GM23338 (cell line): ENCODE data around the gene RNF34. TPM values are rescaled to one million over a fixed set of nuclear protein-coding genes. Genes with fewer than 3 reads are reported as not detected.
A peak's percentile ranks its signal among the peaks of the same experiment; 100 is the strongest.

Source experiments
- ATAC-seq: fragments of 200-7000 bp; cut with Tn5 transposase; 3 replicates; pipeline ENCODE4 v1.9.1; 2020
- DNase-seq: peaks from one replicate; pipeline ENCODE4 v3.0.0-alpha.2; 2015; ENCODE audit warnings: low spot score
- H2AFZ ChIP-seq: fragments of 200-600 bp; sonication (generic); 2 replicates; pipeline ENCODE4 v1.8.0; 2016; ENCODE audit warnings: antibody characterized with exemption, mild to moderate bottlenecking, moderate library complexity
- H3F3A ChIP-seq: fragments of 200-600 bp; sonication (generic); replicated peaks from 2 replicates; pipeline ENCODE4 v1.8.0; 2017; ENCODE audit warnings: antibody characterized with exemption, mixed run types, low read depth
- H3K27ac ChIP-seq: fragments of 200-600 bp; sonication (generic); 2 replicates; pipeline ENCODE4 v1.6.1; 2016; ENCODE audit warnings: low read depth
- H3K27me3 ChIP-seq: fragments of 200-600 bp; sonication (generic); 2 replicates; pipeline ENCODE4 v1.8.0; 2016; ENCODE audit warnings: mild to moderate bottlenecking, mixed run types, moderate library complexity; ENCODE audit not compliant: insufficient read depth
- H3K36me3 ChIP-seq: fragments of 200-600 bp; sonication (generic); 2 replicates; pipeline ENCODE4 v1.8.0; 2016; ENCODE audit warnings: mild to moderate bottlenecking; ENCODE audit not compliant: insufficient read depth
- H3K4me1 ChIP-seq: fragments of 200-600 bp; sonication (generic); 2 replicates; pipeline ENCODE4 v1.8.0; 2016; ENCODE audit warnings: mild to moderate bottlenecking, moderate library complexity; ENCODE audit not compliant: insufficient read depth
- H3K4me2 ChIP-seq: fragments of 200-600 bp; sonication (generic); 2 replicates; pipeline ENCODE4 v1.7.1; 2017; ENCODE audit warnings: mixed run types
- H3K4me3 ChIP-seq: fragments of 200-600 bp; sonication (generic); 2 replicates; pipeline ENCODE4 v1.6.1; 2016; ENCODE audit warnings: mixed run types
- H3K79me2 ChIP-seq: fragments of 200-600 bp; sonication (generic); replicated peaks from 2 replicates; pipeline ENCODE4 v1.8.0; 2017; ENCODE audit warnings: mild to moderate bottlenecking; ENCODE audit not compliant: insufficient read depth
- H3K9me2 ChIP-seq: fragments of 200-600 bp; sonication (generic); 2 replicates; pipeline ENCODE4 v1.8.0; 2017; ENCODE audit not compliant: insufficient read depth
- H4K20me1 ChIP-seq: fragments of 200-600 bp; sonication (generic); replicated peaks from 2 replicates; pipeline ENCODE4 v1.8.0; 2017; ENCODE audit warnings: mild to moderate bottlenecking; ENCODE audit not compliant: insufficient read depth
- H3K27ac Mint-ChIP-seq: 2 replicates; pipeline ENCODE4 v1.8.0; 2020; ENCODE audit warnings: inconsistent platforms, mild to moderate bottlenecking, moderate library complexity, mixed read lengths
- H3K27me3 Mint-ChIP-seq: 3 replicates; pipeline ENCODE4 v1.8.0; 2022; ENCODE audit warnings: low read depth, mild to moderate bottlenecking, moderate library complexity, mixed read lengths, inconsistent platforms; ENCODE audit not compliant: insufficient read depth, poor library complexity
- H3K36me3 Mint-ChIP-seq: 3 replicates; pipeline ENCODE4 v1.8.0; 2021; ENCODE audit warnings: low read depth, mild to moderate bottlenecking, inconsistent platforms, moderate library complexity, mixed read lengths
- H3K4me1 Mint-ChIP-seq: 3 replicates; pipeline ENCODE4 v1.8.0; 2020; ENCODE audit warnings: mild to moderate bottlenecking, inconsistent platforms, mixed read lengths
- H3K4me3 Mint-ChIP-seq: 3 replicates; pipeline ENCODE4 v1.8.0; 2021; ENCODE audit warnings: moderate library complexity, mild to moderate bottlenecking, inconsistent platforms, mixed read lengths
- H3K9me3 Mint-ChIP-seq: 3 replicates; pipeline ENCODE4 v1.8.0; 2020; ENCODE audit warnings: moderate library complexity, mild to moderate bottlenecking, inconsistent platforms, mixed read lengths
- CREB1 ChIP-seq: fragments of 250-450 bp; sonication (Bioruptor Pico); IDR thresholded peaks from 2 replicates; pipeline ENCODE4 v1.5.0; 2020; ENCODE audit warnings: low read depth, mild to moderate bottlenecking, moderate library complexity
- JUNB ChIP-seq: IDR thresholded peaks from one replicate; pipeline ENCODE4 v1.6.1; 2016; ENCODE audit warnings: antibody characterized with exemption; ENCODE audit not compliant: unreplicated experiment
- POLR2AphosphoS5 ChIP-seq: IDR thresholded peaks from 2 replicates; pipeline ENCODE4 v1.6.1; 2016; ENCODE audit warnings: antibody characterized with exemption, low read depth
- REST ChIP-seq: IDR thresholded peaks from one replicate; pipeline ENCODE4 v1.6.1; 2018; ENCODE audit warnings: antibody characterized with exemption; ENCODE audit not compliant: unreplicated experiment
- STAT1 ChIP-seq: IDR thresholded peaks from one replicate; pipeline ENCODE4 v1.6.1; 2016; ENCODE audit warnings: antibody characterized with exemption; ENCODE audit not compliant: unreplicated experiment
- polyA plus RNA-seq: library from polyadenylated mRNA; unstranded; fragments of >200 nt; fragmentation: Nextera tagmentation; extraction: Ambion mirVana; gene quantifications from 2 replicates; pipeline ENCODE4 v1.2.1, GENCODE V29; 2016
- total RNA-seq: library from RNA; depleted of rRNA; stranded (reverse); fragments of >200 nt; shearing (Covaris generic); gene quantifications from 2 replicates; pipeline ENCODE4 v1.2.3, GENCODE V29; 2014
- TF ChIP-seq, protein P1 (sequence below), 2 experiments: fragments of 200-600 bp in 1 of 2; sonication (generic) in 1 of 2; conservative IDR thresholded peaks; 2 replicates each; pipeline versions ENCODE4 v1.5.1 to v1.6.1; 2016 to 2017; ENCODE audit warnings: antibody characterized with exemption in 2 of 2, low read depth in 2 of 2, mild to moderate bottlenecking in 2 of 2, moderate library complexity in 1 of 2
- TF ChIP-seq, protein P2 (sequence below): IDR thresholded peaks from 2 replicates; pipeline ENCODE4 v1.6.1; 2016; ENCODE audit warnings: antibody characterized with exemption

RNF34 gene
- total and polyA plus RNA-seq, 2 experiments from 2014 or later, result 47.2 to 63.3 TPM

DNA sequence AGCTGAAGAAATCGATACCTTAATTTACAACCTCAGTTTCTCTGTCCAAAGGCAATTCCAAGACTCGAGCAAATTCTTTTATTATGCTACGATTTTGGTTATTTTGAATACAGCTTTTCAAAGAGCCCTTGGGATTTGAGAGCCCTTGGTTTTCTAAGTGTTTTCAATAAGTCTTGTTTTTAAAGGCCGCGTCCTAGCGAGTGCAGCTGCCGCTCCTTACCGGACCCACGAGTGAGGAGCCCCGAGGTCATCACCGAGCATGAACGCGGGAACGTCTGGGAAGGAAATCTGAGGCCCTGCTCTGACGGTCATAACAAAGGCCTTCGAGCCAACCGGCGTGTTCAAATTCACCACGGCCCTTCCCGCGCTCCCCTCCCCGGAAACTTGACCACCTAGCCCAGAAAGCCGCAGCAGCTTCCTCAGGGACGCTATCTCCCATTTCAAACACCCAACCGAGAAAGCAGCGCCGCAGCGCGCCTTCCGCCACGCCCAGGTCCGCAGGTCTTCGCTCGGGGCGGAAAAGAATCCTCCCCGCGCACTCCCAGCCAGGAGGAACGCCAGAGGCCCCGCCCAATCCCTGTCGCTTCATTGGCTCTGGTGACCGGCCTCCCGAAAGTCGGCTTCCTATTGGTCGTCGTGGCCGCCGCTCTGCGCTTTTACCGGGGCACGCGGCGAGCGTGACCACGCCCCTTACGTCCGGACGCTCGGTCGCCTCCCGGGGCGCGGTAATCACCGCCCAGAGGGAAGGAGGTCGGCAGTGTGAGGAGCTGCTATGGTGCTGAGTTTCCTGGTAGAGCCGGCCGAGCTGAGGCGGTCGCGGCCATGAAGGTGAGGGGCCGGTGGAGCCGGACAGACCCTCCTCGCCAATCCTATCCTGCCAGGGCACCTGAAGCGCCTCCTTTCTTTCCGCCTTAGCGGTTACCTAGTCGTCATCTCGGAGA is at the start of gene RNF34 (continued):
- TF ChIP-seq, protein P1, sequence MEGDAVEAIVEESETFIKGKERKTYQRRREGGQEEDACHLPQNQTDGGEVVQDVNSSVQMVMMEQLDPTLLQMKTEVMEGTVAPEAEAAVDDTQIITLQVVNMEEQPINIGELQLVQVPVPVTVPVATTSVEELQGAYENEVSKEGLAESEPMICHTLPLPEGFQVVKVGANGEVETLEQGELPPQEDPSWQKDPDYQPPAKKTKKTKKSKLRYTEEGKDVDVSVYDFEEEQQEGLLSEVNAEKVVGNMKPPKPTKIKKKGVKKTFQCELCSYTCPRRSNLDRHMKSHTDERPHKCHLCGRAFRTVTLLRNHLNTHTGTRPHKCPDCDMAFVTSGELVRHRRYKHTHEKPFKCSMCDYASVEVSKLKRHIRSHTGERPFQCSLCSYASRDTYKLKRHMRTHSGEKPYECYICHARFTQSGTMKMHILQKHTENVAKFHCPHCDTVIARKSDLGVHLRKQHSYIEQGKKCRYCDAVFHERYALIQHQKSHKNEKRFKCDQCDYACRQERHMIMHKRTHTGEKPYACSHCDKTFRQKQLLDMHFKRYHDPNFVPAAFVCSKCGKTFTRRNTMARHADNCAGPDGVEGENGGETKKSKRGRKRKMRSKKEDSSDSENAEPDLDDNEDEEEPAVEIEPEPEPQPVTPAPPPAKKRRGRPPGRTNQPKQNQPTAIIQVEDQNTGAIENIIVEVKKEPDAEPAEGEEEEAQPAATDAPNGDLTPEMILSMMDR (conservative IDR thresholded peaks at IDR 0.05; ENCODE audit: low read depth in 2 of 2), result no peak
- TF ChIP-seq CREB1 (CRISPR knock-in tag) (peak; percentile 81), JUNB (no peak), STAT1 (no peak)

DNA sequence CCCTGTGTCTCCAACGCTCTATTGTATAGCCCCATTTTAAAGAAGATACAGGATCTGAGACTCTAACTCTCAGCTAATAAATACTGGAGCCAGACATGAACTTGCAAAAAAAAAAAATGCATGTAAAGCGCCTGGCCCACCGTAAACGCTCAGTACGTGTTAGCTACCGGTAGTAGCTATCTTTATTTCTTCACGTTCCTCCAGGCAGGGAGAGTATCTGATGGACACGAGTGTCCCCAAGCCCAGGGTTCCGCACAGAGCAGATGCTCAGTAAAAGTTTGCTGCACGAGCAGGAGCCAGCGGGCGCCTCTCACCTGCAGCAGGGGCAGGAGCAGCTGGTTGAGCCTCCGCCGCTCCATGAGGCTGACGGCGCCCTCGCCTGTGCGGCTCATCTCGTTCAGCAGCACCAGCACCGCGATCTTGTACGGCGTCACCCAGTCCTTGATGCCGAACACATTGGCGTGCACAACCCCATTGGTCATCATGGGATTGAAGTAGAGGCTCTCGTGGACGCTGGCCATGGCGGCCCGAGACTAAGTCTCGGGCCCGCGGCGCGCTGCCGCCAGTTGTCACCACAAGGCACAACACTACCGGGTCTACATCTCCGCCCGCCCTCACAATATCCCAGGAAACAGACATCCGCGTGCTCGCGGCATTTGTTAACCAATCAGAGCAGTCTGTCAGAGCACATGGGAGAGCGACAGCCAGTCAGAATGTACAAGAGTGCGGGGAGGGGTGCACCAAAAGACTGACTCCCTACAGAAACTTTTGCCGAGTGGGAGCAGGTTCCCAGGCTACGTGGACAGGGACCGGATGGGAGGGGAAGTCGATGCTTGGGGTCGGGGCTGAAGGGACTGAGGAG is 47.9 kb upstream of the RNF34 start, which contains the start of gene ANAPC5:
TSS of gene ANAPC5 (minus strand) at position 592 of the 862 bp plus-strand sequence. CDS start at position 521, 71 bp downstream.
- H3K4me3 ChIP-seq, result peak within 1 kb of the TSS; percentile 90
- peaks cover 2% of the 10 kb centered on the region for H3K4me1 Mint-ChIP-seq
- H3K9me2 ChIP-seq, result no peaks in the 10 kb centered on the region
- H3K4me2 ChIP-seq, result peak within 1 kb of the TSS; percentile 83
- TF ChIP-seq POLR2AphosphoS5 (peak; percentile 80), STAT1 (no peak), CREB1 (CRISPR knock-in tag) (peak; percentile 89), REST (peak; percentile 22)
- TF ChIP-seq, protein P2, sequence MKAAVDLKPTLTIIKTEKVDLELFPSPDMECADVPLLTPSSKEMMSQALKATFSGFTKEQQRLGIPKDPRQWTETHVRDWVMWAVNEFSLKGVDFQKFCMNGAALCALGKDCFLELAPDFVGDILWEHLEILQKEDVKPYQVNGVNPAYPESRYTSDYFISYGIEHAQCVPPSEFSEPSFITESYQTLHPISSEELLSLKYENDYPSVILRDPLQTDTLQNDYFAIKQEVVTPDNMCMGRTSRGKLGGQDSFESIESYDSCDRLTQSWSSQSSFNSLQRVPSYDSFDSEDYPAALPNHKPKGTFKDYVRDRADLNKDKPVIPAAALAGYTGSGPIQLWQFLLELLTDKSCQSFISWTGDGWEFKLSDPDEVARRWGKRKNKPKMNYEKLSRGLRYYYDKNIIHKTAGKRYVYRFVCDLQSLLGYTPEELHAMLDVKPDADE, result peak; percentile 85
- H3K79me2 ChIP-seq, result peaks cover 45% of the 10 kb centered on the region
- peaks cover 1% of the 10 kb centered on the region; the same call in 2 of the 3 replicates for H3K36me3 Mint-ChIP-seq
- no peaks in the 10 kb centered on the region for H3K27me3 ChIP-seq
- no peaks in the 10 kb centered on the region for H3K36me3 ChIP-seq
- ATAC-seq, result peak; percentile 97
- no peaks in the 10 kb centered on the region for H3K4me1 ChIP-seq
- peaks cover 13% of the 10 kb centered on the region for H4K20me1 ChIP-seq
- H3K27ac Mint-ChIP-seq, result peak within 1 kb of the TSS; percentile 88
- H3K27ac ChIP-seq, result peak within 1 kb of the TSS; percentile 83
- DNase-seq, result peak; percentile 98
- peak within 1 kb of the TSS; percentile 72 for H2AFZ ChIP-seq
- H3K9me3 Mint-ChIP-seq, result no peaks in the 10 kb centered on the region
- no peaks in the 10 kb centered on the region for H3F3A ChIP-seq
- H3K27me3 Mint-ChIP-seq, result peaks cover 2% of the 10 kb centered on the region
- H3K4me3 Mint-ChIP-seq, result peak within 1 kb of the TSS; percentile 92
